Endothelial cell of umbilical vein (primary cell): ENCODE measurements around the gene SPG7. TPM values are rescaled to one million over a fixed set of nuclear protein-coding genes. Genes with fewer than 3 reads are reported as not detected.

Experiments used
- BruUV-seq: library from RNA; stranded (reverse); fragments of 400-500 nt; replicated peaks from 2 replicates; lab custom pipeline; 2021; lab: Mats Ljungman, UMichigan
- CTCF ChIA-PET: fragments of 300-600, 350-600 bp; sonication (Branson Sonifier 250); formaldehyde crosslinking; loops from one replicate; lab custom pipeline; 2021; ENCODE audit warnings: antibody characterized with exemption, inconsistent platforms; lab: Charles Lee
- POLR2A ChIA-PET: fragments of 300-600, 350-600 bp; sonication (Branson Sonifier 250); formaldehyde crosslinking; loops from one replicate; lab custom pipeline; 2021; ENCODE audit warnings: antibody characterized with exemption, inconsistent platforms; lab: Charles Lee
- DNase-seq: peaks from one replicate; pipeline ENCODE4 v3.0.0-alpha.2; 2011; ENCODE audit warnings: low read depth, low spot score
- FAIRE-seq: peaks from 2 replicates; lab custom pipeline; 2011; peaks lifted over from hg19 to GRCh38; lab: Jason Lieb, UNC
- H2AFZ ChIP-seq: 2 replicates; pipeline ENCODE4 v1.6.0; 2012; ENCODE audit warnings: low read depth, low read length, control low read depth, inconsistent platforms
- H3K27ac ChIP-seq: 2 replicates; pipeline ENCODE4 v1.5.1; 2011; ENCODE audit warnings: low read depth, mild to moderate bottlenecking, control low read depth, low read length, moderate library complexity; ENCODE audit not compliant: insufficient read depth
- H3K27me3 ChIP-seq, 2 experiments: 2 replicates each; pipeline versions ENCODE4 v1.6.0 to v1.6.1; 2011; ENCODE audit warnings: low read length in 2 of 2, mixed read lengths in 1 of 2; ENCODE audit not compliant: control insufficient read depth in 2 of 2, insufficient read depth in 2 of 2
- H3K36me3 ChIP-seq, 2 experiments: 2 replicates in 1 of 2; 3 replicates in 1 of 2; pipeline ENCODE4 v1.5.1; 2011; ENCODE audit warnings: low read length in 2 of 2, mild to moderate bottlenecking in 1 of 2, moderate library complexity in 1 of 2; ENCODE audit not compliant: control insufficient read depth in 2 of 2, insufficient read depth in 2 of 2; ENCODE audit errors: extremely low read depth in 1 of 2
- H3K4me1 ChIP-seq: 3 replicates; pipeline ENCODE4 v1.5.1; 2011; ENCODE audit warnings: mild to moderate bottlenecking, low read length; ENCODE audit not compliant: control insufficient read depth, insufficient read depth; ENCODE audit errors: extremely low read depth
- H3K4me2 ChIP-seq: 2 replicates; pipeline ENCODE4 v1.6.1; 2011; ENCODE audit warnings: low read length, control low read depth, mixed read lengths; ENCODE audit not compliant: insufficient read depth
- H3K4me3 ChIP-seq, 3 experiments: fragments of 200-600 bp in 1 of 3; sonication (generic), shearing (Covaris generic) in 1 of 3; replicated peaks in 1 of 3; 2 replicates each; pipeline ENCODE4 v1.5.1; 2011 to 2016; ENCODE audit warnings: control low read depth in 3 of 3, low read length in 3 of 3, mild to moderate bottlenecking in 2 of 3, inconsistent platforms in 1 of 3, low read depth in 1 of 3, moderate library complexity in 1 of 3; ENCODE audit not compliant: insufficient read depth in 1 of 3
- H3K79me2 ChIP-seq: 2 replicates; pipeline ENCODE4 v1.6.0; 2012; ENCODE audit warnings: low read length, inconsistent platforms; ENCODE audit not compliant: control insufficient read depth, insufficient read depth
- H3K9ac ChIP-seq: replicated peaks from 2 replicates; pipeline ENCODE3; 2011; ENCODE audit warnings: low read length, control low read depth; ENCODE audit not compliant: insufficient read depth; ENCODE audit errors: extremely low read depth
- H3K9me1 ChIP-seq: replicated peaks from 3 replicates; pipeline ENCODE4 v1.6.0; 2011; ENCODE audit warnings: mild to moderate bottlenecking, low read length; ENCODE audit not compliant: control insufficient read depth, insufficient read depth; ENCODE audit errors: extremely low read depth
- H3K9me3 ChIP-seq: replicated peaks from 2 replicates; pipeline ENCODE4 v1.5.1; 2012; ENCODE audit warnings: low read length, inconsistent platforms; ENCODE audit not compliant: control insufficient read depth, insufficient read depth
- H4K20me1 ChIP-seq: replicated peaks from 2 replicates; pipeline ENCODE3; 2011; ENCODE audit warnings: mild to moderate bottlenecking, low read length; ENCODE audit not compliant: control insufficient read depth, insufficient read depth; ENCODE audit errors: extremely low read depth
- CTCF ChIP-seq, 2 donors: IDR thresholded peaks; 1 replicate in 1 of 2; 2 replicates in 1 of 2; pipeline ENCODE4 v1.5.1; 2011; ENCODE audit warnings: low read length in 2 of 2, mild to moderate bottlenecking in 2 of 2, moderate library complexity in 2 of 2, control low read depth in 1 of 2, inconsistent platforms in 1 of 2, low read depth in 1 of 2; ENCODE audit not compliant: insufficient read depth in 1 of 2; ENCODE audit errors: extremely low read depth in 1 of 2
- EZH2 ChIP-seq: IDR thresholded peaks from 2 replicates; pipeline ENCODE4 v1.6.1; 2012; ENCODE audit warnings: borderline replicate concordance, low read depth, mild to moderate bottlenecking, moderate library complexity, low read length, inconsistent platforms; ENCODE audit not compliant: severe bottlenecking
- FOS ChIP-seq: IDR thresholded peaks from 2 replicates; pipeline ENCODE4 v1.6.1; 2011; ENCODE audit warnings: mild to moderate bottlenecking, low read length, moderate library complexity, borderline replicate concordance; ENCODE audit not compliant: insufficient read depth
- GATA2 ChIP-seq: IDR thresholded peaks from 2 replicates; pipeline ENCODE4 v1.7.0; 2011; ENCODE audit warnings: low read depth, mild to moderate bottlenecking, moderate library complexity, mixed read lengths, low read length; ENCODE audit not compliant: insufficient read length, insufficient read depth
- JUN ChIP-seq: IDR thresholded peaks from 2 replicates; pipeline ENCODE4 v1.6.1; 2011; ENCODE audit warnings: borderline replicate concordance, low read depth; ENCODE audit not compliant: insufficient read length, insufficient read depth
- MYC ChIP-seq: IDR thresholded peaks from one replicate; pipeline ENCODE4 v1.6.1; 2011; ENCODE audit warnings: mild to moderate bottlenecking, low read depth, low read length
- POLR2A ChIP-seq: IDR thresholded peaks from 2 replicates; pipeline ENCODE4 v1.6.1; 2012; ENCODE audit warnings: low read depth, mild to moderate bottlenecking, control low read depth, low read length
- POLR2AphosphoS5 ChIP-seq: IDR thresholded peaks from 2 replicates; pipeline ENCODE4 v1.6.1; 2012; ENCODE audit warnings: low read depth, mild to moderate bottlenecking, control low read depth, low read length, moderate library complexity; ENCODE audit not compliant: insufficient read depth
- dilution Hi-C: fragments of 300-500 bp; cut with MboI; formaldehyde crosslinking; loops from one replicate; pipeline ENCODE4 v1.15.0; 2019; ENCODE audit warnings: low sequenced_read_pairs; ENCODE audit not compliant: extremely low pct_ligation_motif_present
- intact Hi-C: fragments of 100-400 bp; cut with micrococcal nuclease; formaldehyde crosslinking; loops from one replicate; pipeline ENCODE4 v1.10.0; 2022
- polyA plus RNA-seq, 4 experiments: library from polyadenylated mRNA; depleted of rRNA in 3 of 4; stranded (reverse) in 3 of 4; unstranded in 1 of 4; fragments of >200 nt; gene quantifications; 2 replicates each; pipeline versions ENCODE4 v1.2.1 to v1.2.3, GENCODE V29; 2011 to 2012; ENCODE audit warnings: missing spikeins in 1 of 4
- total RNA-seq: library from RNA; stranded (reverse); gene quantifications from 2 replicates; pipeline ENCODE4 v1.2.3, GENCODE V29; 2021
- TF ChIP-seq, protein P1 (sequence below): IDR thresholded peaks from 2 replicates; pipeline ENCODE4 v1.6.1; 2011; ENCODE audit not compliant: insufficient read depth, insufficient read length

Gene SPG7
- total and polyA plus RNA-seq, 2 donors (not counting 3 experiments of a cell fraction or from before 2014, with no cell fraction given) = 90.2 to 146 TPM

DNA sequence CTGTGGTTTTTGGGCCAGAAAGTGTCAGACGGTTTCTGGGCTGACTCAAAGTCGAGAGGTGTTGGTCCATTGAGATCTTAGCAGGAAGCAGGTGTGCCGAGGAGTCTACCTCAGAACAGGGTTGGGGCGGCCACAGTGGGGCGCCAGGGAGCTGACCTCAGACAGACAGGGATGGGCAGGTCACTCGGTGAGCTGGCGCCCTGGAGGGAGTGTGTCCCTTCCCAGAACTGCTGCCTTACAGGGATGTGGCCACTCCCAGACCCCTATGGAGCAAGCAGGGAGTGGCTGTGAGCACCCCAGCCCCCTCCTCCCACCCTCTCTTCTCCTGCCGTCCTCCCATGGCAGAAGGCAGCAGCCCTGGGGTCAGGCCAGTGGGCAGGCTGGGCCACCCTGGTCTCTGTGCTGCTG lies 91.3 kb downstream of the SPG7 start:
- DNase-seq (no peak), FAIRE-seq (no peak)
- Histone ChIP-seq H3K9ac (no peak overlapping the region), H4K20me1 (no peaks in the 10 kb centered on the region), H2AFZ (no peak overlapping the region), H3K36me3 (no peaks in the 10 kb centered on the region), H3K79me2 (no peaks in the 10 kb centered on the region), H3K27ac (no peak overlapping the region), H3K27me3 (no peaks in the 10 kb centered on the region), H3K9me3 (no peaks in the 10 kb centered on the region), H3K9me1 (no peaks in the 10 kb centered on the region), H3K4me3 (no peak overlapping the region), H3K4me2 (no peak overlapping the region), H3K4me1 (peaks cover 11% of the 10 kb centered on the region)
- CTCF ChIA-PET = interaction anchor here (0.7 to 3.9 kb wide), 6 partner anchors 8 to 42 kb away, joined by 3 to 48 read pairs (median 4); partner anchors contain the start of gene DPEP1
- intact Hi-C loops = no loop called here
- TF ChIP-seq POLR2AphosphoS5 = no peak
- TF ChIP-seq CTCF (IDR thresholded peaks at IDR 0.05; ENCODE audit: extremely low read depth in 1 of 2, insufficient read depth in 1 of 2, low read depth in 1 of 2, low read length in 2 of 2) = peak in 1 of 2 donors; percentile 25
- no TSS peak for BruUV-seq
- dilution Hi-C loops = no loop called here
- POLR2A ChIA-PET = no interaction called here

DNA sequence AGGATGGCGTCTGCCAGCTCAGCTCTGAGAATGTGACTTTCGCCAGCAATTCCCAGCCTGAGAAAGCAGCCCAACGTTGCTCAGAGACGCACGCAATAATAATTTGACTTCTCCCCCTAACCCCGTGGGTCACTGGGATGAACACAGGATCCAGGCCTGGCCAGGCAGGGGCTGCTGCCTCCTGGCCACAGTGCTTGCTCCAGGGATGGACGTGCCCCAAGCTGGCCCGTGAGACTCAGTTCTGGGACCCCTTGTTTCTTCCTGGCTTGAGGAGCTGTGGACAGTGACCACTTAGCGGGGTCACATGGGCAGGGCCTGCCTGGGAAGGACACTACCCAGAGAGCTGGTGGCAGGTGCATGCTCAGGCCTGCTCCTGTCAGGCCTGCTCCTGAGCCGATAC lies 91.7 kb downstream of the SPG7 start:
- intact Hi-C loops = no loop called here
- H3K9me1 ChIP-seq = no peaks in the 10 kb centered on the region
- no peak overlapping the region for H3K27ac ChIP-seq
- no peaks in the 10 kb centered on the region for H3K36me3 ChIP-seq
- H3K27me3 ChIP-seq = no peaks in the 10 kb centered on the region
- H3K9ac ChIP-seq = no peak overlapping the region
- no TSS peak for BruUV-seq
- H3K4me3 ChIP-seq = no peak overlapping the region
- POLR2A ChIA-PET = no interaction called here
- H3K79me2 ChIP-seq = no peaks in the 10 kb centered on the region
- H2AFZ ChIP-seq = no peak overlapping the region
- H3K9me3 ChIP-seq = no peaks in the 10 kb centered on the region
- CTCF ChIA-PET = interaction anchor here (0.7 to 3.9 kb wide), 6 partner anchors 9 to 41 kb away, joined by 3 to 48 read pairs (median 4); partner anchors contain the start of gene DPEP1
- H3K4me2 ChIP-seq = no peak overlapping the region
- DNase-seq (no peak), FAIRE-seq (no peak)
- dilution Hi-C loops = no loop called here
- no peaks in the 10 kb centered on the region for H4K20me1 ChIP-seq
- TF ChIP-seq CTCF (IDR thresholded peaks at IDR 0.05; ENCODE audit: extremely low read depth in 1 of 2, insufficient read depth in 1 of 2, low read depth in 1 of 2, low read length in 2 of 2) (no peak), POLR2A (no peak), MYC (no peak), FOS (no peak), POLR2AphosphoS5 (no peak), GATA2 (no peak), JUN (no peak), EZH2 (no peak)
- TF ChIP-seq, protein P1, sequence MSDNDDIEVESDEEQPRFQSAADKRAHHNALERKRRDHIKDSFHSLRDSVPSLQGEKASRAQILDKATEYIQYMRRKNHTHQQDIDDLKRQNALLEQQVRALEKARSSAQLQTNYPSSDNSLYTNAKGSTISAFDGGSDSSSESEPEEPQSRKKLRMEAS = no peak
- H3K4me1 ChIP-seq = peaks cover 11% of the 10 kb centered on the region
